GM19372 (cell line): ENCODE data around the gene C17orf50.

Source experiments
- ATAC-seq: cut with Tn5 transposase; IDR thresholded peaks from one replicate; pipeline ENCODE4 v1.9.1; 2021; ENCODE audit warnings: mild to moderate bottlenecking, low read depth, moderate library complexity; ENCODE audit not compliant: unreplicated experiment

The C17orf50 gene

DNA sequence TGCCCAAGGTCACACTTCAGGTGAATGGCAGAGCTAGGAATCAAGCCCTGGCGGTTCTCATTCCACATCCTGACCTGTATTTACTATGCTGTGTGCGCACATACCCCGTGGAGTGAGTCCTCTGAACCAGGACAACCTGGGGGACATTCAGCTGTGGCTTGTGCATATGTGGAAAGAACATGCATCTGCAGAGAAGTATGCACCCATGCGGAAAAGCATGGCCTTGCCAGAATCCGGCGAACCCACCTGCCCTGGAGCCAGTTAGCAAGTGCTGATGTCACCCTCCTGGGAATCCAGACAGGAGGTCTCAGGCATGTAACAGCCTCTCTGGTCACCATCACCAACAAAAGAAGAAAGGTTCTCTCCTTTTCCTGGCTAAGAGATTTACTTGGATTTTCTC, 27.3 kb upstream of the C17orf50 start:
- no peak for ATAC-seq

DNA sequence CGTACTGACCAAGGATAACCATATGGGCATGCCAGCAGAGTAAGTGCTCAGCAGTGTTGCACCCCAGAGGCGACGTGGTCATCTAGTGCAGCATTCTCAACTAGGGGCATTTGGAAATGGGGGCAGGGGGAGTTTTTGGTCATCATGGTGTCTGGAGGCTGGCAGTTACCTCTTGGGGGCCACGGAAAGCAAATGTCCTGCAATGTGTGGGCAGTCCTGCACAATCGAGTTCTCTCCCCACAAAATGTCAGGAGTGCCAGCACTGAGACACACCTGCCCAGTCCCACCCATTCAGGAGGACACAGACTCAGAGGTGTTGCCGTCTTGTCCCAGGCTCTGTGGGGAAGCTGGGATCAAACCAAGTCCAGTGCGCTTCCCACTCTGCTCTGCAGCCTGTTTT, 26.3 kb upstream of the C17orf50 start:
- no peak for ATAC-seq

DNA sequence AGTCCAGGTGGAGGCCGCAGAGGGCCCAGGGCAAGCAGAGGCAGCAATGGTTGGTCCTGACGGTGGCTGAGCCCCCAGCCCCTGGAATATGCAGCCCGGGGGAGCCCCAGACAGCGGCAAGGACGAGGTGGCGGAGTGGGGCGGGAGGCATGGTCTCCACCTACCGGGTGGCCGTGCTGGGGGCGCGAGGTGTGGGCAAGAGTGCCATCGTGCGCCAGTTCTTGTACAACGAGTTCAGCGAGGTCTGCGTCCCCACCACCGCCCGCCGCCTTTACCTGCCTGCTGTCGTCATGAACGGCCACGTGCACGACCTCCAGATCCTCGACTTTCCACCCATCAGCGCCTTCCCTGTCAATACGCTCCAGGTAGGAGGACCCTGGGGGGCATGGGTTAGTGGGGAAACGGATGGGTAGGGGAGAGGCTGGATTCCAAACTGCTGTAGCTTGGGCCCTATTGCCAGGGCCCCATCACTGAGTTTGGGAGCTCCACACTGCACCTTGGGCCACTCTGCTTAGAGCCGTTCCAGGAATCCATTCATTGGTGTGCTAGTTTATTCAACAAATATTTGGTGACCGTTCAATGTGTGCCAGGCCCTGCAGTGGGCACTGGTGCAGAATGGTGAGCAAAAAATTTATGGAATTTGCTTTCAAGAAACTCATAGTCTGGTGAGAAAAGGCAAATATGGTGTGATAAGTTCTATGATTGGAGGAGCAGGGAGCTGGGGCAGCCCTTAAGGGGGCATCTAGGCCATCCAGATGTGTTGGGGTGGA, 25.5 kb upstream of the C17orf50 start:
- ATAC-seq, result no peak

- ATAC-seq, result no peak
These were observed 24.5 kb upstream of the C17orf50 start for GRCh38 chr17:35736236-35736635.

DNA sequence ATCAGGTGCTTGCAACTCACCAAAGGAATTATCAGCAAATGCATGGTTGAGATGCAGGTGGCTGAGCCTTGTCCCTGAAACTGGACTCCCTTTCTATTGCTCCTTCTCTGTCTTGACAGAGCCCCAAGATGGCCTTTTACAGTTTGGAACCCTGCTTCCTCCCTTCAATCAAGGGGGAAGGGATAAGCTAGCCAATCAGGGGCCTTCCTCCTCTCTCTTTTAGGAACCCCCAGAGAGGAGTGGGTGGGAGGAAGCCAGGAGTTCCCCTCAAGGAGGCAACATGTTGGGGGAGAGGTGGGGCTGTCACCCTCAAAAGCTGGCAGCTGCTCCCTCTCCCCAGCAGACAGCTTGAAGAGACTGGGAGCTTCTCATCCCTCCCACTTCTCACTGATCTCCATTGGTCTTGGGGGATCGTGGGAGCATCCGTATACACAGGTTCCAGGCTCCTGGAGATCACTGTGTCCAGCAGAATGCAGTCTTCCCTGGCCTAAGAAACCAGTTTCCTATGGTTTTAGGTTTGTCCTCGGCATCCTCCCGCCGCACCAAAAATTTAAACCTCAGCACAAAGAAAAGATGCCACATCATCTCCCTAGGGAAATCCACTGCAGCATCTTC, 22.1 kb upstream of the C17orf50 start:
- no peak for ATAC-seq

- ATAC-seq, result no peak
These were observed 20.5 kb upstream of the C17orf50 start for GRCh38 chr17:35740216-35740615.

GRCh38 chr17:35740997-35741931, 19.4 kb upstream of the C17orf50 start:
- no peak for ATAC-seq

DNA sequence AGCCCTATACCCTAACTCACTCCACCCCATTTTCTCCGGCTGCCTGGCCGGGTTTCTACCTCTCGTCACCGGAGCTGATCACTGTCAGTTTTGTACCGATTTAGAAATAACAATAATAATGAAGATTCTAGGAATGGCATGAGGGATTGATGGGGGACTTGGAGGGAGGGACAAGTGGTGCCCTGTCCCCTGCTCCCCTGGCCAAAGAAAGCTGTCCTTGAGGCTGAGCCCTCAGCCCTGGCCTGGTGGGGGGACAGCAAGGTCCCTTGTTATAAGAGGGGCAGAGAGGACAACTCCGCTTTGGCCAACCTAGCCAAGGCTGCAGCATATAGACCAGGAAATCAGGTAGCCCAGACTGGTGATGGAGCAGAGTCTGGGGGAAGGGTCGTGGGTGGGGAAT, 18.2 kb upstream of the C17orf50 start:
- no peak for ATAC-seq

DNA sequence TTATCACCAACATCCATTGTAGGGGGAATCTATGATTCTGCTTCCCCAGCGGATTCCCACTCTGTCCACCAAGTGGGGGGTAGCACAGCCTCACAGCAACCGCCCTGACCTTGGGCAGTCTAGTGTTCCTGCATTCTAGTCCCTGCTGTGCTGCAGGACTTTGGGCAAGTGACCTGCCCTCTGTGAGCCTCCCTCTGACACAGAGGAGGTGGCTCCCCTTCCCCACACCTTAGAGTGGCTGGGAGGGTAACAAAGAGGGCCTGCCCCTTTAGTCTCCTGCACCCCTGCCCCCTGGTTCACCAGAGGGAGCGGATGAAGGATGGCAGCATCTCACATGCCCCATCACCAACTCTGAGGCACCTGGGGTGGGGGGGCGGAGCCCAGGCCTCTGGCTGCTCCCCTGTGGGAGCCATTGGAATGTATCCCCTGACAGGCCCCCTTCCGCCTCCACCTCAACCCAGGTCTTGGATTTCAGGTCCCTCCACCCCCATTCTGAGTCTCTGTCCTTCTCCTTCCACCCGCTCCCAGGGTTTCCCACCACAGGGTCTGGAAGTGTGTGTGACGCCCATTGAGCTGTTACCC, 17.7 kb upstream of the C17orf50 start:
- no peak for ATAC-seq

DNA sequence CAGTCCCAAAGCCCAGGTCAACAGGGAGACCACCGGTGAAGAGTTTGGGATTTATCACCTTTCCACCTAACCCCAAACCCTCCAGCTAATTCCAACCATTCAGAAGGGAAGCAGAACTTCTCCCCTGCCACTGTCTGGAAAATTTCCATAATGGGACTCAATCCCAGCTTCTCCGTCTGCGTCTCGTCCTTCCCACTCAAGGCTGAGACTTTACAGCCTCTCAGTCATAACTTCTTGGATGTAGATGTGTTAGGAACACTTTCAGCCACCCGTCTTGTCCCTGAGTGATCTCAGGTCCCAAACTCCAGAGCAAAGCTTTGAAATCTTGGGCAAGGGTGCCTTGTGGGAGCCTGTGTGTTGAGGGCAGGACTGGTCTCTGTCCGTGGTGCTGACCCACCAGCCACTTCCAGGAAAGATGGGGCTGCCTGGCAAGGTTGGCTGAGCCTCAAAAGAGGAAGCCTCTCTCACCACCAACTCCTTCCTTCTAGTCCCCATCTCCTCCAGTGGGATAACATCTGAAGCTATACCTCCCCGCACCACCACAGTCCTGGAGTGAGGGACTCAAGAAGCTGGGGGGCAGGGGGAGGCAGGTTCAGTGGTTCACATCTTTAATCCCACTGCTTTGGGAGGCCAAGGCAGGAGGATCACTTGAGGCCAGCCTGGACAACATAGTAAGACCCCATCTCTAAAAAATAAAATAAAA, 16.9 kb upstream of the C17orf50 start:
- ATAC-seq, result no peak

GRCh38 chr17:35744830-35745229, 15.9 kb upstream of the C17orf50 start:
- no peak for ATAC-seq

DNA sequence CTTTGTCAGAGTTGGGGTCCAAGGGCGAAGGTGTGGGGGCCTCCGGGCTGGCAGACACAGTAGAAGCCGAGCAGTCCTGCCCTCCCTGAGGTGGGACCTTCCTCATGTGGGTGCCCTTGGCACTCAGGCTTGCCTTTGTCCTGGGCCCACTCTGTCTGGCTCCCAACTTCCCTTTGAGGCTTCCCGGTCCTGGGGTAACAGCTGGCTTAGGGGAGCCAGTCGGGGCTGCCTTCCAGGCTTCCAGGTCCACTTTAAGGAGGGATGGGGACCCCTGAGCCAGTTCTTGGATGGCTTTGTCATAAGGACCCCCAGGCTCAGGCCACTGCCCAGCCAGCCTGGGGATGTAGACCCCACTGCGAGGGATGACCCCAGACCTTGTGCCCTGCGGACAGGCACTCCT, 15.4 kb upstream of the C17orf50 start:
- no peak for ATAC-seq

GRCh38 chr17:35745749-35746320, 14.9 kb upstream of the C17orf50 start:
- no peak for ATAC-seq

- no peak for ATAC-seq
These were observed 13.1 kb upstream of the C17orf50 start for GRCh38 chr17:35747540-35748017.

DNA sequence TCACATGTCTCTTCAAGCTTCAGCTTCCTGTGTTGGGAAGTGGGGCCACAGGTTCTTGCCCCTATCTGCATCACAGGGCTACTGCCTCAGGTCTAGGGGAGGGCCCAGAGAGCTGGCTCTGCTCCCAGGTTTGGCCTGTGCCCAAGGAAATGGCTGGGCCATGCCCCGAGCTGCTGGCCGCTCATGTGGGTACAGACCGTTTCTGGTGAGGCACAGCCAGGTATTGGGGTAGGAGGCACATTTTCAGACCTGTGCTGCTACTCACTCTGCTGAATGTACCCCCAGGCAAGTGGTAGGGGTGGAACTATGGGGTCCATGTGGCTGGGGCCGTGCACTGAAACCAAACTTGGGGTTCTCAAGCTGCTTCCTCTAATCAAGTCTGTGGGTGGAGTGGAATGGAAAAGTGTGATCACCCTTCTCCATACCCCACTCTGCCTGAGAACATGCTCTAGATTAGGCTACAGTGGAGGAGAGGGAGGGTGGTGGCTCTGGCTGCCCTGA, 12.3 kb upstream of the C17orf50 start:
- ATAC-seq, result no peak

DNA sequence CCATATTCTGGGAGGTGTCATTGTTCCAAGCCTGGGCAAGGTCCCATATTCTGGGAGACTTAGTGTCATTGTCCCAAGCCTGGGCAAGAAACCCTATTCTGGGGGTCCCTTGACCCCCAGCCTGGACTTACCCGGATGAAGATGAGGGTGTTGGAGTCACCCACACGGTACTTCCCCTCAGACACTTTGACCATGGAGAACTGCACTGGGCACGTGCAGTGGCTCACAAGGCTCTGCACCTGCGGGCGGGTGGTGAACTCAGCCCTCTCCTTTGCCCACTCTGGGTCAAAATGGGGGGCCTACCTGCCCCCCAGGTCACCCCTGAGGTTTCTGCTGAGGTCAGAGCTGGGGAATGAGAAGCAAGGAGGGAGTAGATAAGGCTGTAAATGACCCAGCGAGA, 11.7 kb upstream of the C17orf50 start:
- ATAC-seq, result no peak

DNA sequence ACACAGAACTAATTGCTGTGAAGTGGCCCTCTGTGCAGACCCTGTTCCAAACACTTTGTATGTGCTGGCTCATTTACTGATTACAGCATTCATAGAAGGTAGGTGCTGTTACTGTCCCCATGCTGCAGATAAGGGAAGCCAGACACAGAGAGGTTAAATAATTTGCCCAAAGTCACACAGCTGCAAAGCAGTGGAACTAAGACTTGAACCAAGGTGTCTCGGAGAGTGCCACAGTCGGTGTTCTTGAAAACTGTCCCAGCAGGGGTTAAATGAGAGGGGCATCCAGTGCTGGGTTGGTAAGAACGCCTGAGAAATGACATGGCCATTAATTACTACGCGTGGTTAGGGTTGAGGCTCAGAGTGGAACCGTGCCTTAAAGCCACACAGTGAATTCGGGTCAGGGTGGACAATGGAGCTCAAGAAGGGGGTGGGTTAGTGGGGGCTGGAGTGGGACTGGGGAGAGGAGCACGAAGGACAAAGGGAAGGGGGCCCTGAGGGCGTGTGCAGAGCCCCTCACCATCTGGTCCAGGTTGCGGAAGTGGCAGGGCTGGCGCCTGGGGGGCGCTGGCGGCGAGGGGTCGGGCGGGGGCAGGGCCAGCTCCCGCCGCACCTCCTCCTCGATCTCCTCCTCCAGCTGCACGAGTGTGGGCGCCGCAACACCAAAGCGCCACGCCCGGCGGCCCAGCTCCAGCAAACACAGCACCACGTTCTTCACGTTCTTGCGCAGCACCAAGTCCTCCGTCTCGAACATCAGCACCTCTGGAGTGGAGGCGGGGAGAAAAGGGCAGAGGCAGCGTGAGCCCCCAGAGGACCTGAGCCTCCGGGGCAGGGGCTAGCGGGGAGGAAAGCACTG, 10.9 kb upstream of the C17orf50 start:
- no peak for ATAC-seq

- no peak for ATAC-seq
These were observed 9.9 kb upstream of the C17orf50 start for GRCh38 chr17:35750526-35751395.
